GM23338 (cell line): ENCODE results near the gene NHS. TPM values are rescaled to one million over a fixed set of nuclear protein-coding genes. Genes with fewer than 3 reads are reported as not detected.

Experiments
- ATAC-seq: fragments of 200-7000 bp; cut with Tn5 transposase; 3 replicates; pipeline ENCODE4 v1.9.1; 2020
- DNase-seq: peaks from one replicate; pipeline ENCODE4 v3.0.0-alpha.2; 2015; ENCODE audit warnings: low spot score
- H2AFZ ChIP-seq: fragments of 200-600 bp; sonication (generic); 2 replicates; pipeline ENCODE4 v1.8.0; 2016; ENCODE audit warnings: antibody characterized with exemption, mild to moderate bottlenecking, moderate library complexity
- H3F3A ChIP-seq: fragments of 200-600 bp; sonication (generic); replicated peaks from 2 replicates; pipeline ENCODE4 v1.8.0; 2017; ENCODE audit warnings: antibody characterized with exemption, mixed run types, low read depth
- H3K27ac ChIP-seq: fragments of 200-600 bp; sonication (generic); 2 replicates; pipeline ENCODE4 v1.6.1; 2016; ENCODE audit warnings: low read depth
- H3K27me3 ChIP-seq: fragments of 200-600 bp; sonication (generic); 2 replicates; pipeline ENCODE4 v1.8.0; 2016; ENCODE audit warnings: mild to moderate bottlenecking, mixed run types, moderate library complexity; ENCODE audit not compliant: insufficient read depth
- H3K36me3 ChIP-seq: fragments of 200-600 bp; sonication (generic); 2 replicates; pipeline ENCODE4 v1.8.0; 2016; ENCODE audit warnings: mild to moderate bottlenecking; ENCODE audit not compliant: insufficient read depth
- H3K4me1 ChIP-seq: fragments of 200-600 bp; sonication (generic); 2 replicates; pipeline ENCODE4 v1.8.0; 2016; ENCODE audit warnings: mild to moderate bottlenecking, moderate library complexity; ENCODE audit not compliant: insufficient read depth
- H3K4me2 ChIP-seq: fragments of 200-600 bp; sonication (generic); 2 replicates; pipeline ENCODE4 v1.7.1; 2017; ENCODE audit warnings: mixed run types
- H3K4me3 ChIP-seq: fragments of 200-600 bp; sonication (generic); 2 replicates; pipeline ENCODE4 v1.6.1; 2016; ENCODE audit warnings: mixed run types
- H3K79me2 ChIP-seq: fragments of 200-600 bp; sonication (generic); replicated peaks from 2 replicates; pipeline ENCODE4 v1.8.0; 2017; ENCODE audit warnings: mild to moderate bottlenecking; ENCODE audit not compliant: insufficient read depth
- H3K9me2 ChIP-seq: fragments of 200-600 bp; sonication (generic); 2 replicates; pipeline ENCODE4 v1.8.0; 2017; ENCODE audit not compliant: insufficient read depth
- H4K20me1 ChIP-seq: fragments of 200-600 bp; sonication (generic); replicated peaks from 2 replicates; pipeline ENCODE4 v1.8.0; 2017; ENCODE audit warnings: mild to moderate bottlenecking; ENCODE audit not compliant: insufficient read depth
- H3K27ac Mint-ChIP-seq: 2 replicates; pipeline ENCODE4 v1.8.0; 2020; ENCODE audit warnings: inconsistent platforms, mild to moderate bottlenecking, moderate library complexity, mixed read lengths
- H3K27me3 Mint-ChIP-seq: 3 replicates; pipeline ENCODE4 v1.8.0; 2022; ENCODE audit warnings: low read depth, mild to moderate bottlenecking, moderate library complexity, mixed read lengths, inconsistent platforms; ENCODE audit not compliant: insufficient read depth, poor library complexity
- H3K36me3 Mint-ChIP-seq: 3 replicates; pipeline ENCODE4 v1.8.0; 2021; ENCODE audit warnings: low read depth, mild to moderate bottlenecking, inconsistent platforms, moderate library complexity, mixed read lengths
- H3K4me1 Mint-ChIP-seq: 3 replicates; pipeline ENCODE4 v1.8.0; 2020; ENCODE audit warnings: mild to moderate bottlenecking, inconsistent platforms, mixed read lengths
- H3K4me3 Mint-ChIP-seq: 3 replicates; pipeline ENCODE4 v1.8.0; 2021; ENCODE audit warnings: moderate library complexity, mild to moderate bottlenecking, inconsistent platforms, mixed read lengths
- H3K9me3 Mint-ChIP-seq: 3 replicates; pipeline ENCODE4 v1.8.0; 2020; ENCODE audit warnings: moderate library complexity, mild to moderate bottlenecking, inconsistent platforms, mixed read lengths
- CTCF ChIP-seq, 2 experiments: fragments of 200-600 bp in 1 of 2; sonication (generic) in 1 of 2; conservative IDR thresholded peaks; 2 replicates each; pipeline versions ENCODE4 v1.5.1 to v1.6.1; 2016 to 2017; ENCODE audit warnings: antibody characterized with exemption in 2 of 2, low read depth in 2 of 2, mild to moderate bottlenecking in 2 of 2, moderate library complexity in 1 of 2
- ETS1 ChIP-seq: IDR thresholded peaks from 2 replicates; pipeline ENCODE4 v1.6.1; 2016; ENCODE audit warnings: antibody characterized with exemption
- EZH2phosphoT487 ChIP-seq: fragments of 200-600 bp; sonication (generic); IDR thresholded peaks from one replicate; pipeline ENCODE4 v1.8.1; 2018; ENCODE audit warnings: antibody characterized with exemption; ENCODE audit not compliant: unreplicated experiment
- JUNB ChIP-seq: IDR thresholded peaks from one replicate; pipeline ENCODE4 v1.6.1; 2016; ENCODE audit warnings: antibody characterized with exemption; ENCODE audit not compliant: unreplicated experiment
- NANOG ChIP-seq: IDR thresholded peaks from 2 replicates; pipeline ENCODE4 v1.6.1; 2016; ENCODE audit warnings: antibody characterized with exemption, borderline replicate concordance
- STAT1 ChIP-seq: IDR thresholded peaks from one replicate; pipeline ENCODE4 v1.6.1; 2016; ENCODE audit warnings: antibody characterized with exemption; ENCODE audit not compliant: unreplicated experiment
- polyA plus RNA-seq: library from polyadenylated mRNA; unstranded; fragments of >200 nt; fragmentation: Nextera tagmentation; extraction: Ambion mirVana; gene quantifications from 2 replicates; pipeline ENCODE4 v1.2.1, GENCODE V29; 2016
- total RNA-seq: library from RNA; depleted of rRNA; stranded (reverse); fragments of >200 nt; shearing (Covaris generic); gene quantifications from 2 replicates; pipeline ENCODE4 v1.2.3, GENCODE V29; 2014
- TF ChIP-seq, protein P1 (sequence below): IDR thresholded peaks from one replicate; pipeline ENCODE4 v1.6.1; 2018; ENCODE audit warnings: antibody characterized with exemption; ENCODE audit not compliant: unreplicated experiment

The NHS gene
- total and polyA plus RNA-seq, 2 experiments from 2014 or later: 1.8 to 8.2 TPM

DNA sequence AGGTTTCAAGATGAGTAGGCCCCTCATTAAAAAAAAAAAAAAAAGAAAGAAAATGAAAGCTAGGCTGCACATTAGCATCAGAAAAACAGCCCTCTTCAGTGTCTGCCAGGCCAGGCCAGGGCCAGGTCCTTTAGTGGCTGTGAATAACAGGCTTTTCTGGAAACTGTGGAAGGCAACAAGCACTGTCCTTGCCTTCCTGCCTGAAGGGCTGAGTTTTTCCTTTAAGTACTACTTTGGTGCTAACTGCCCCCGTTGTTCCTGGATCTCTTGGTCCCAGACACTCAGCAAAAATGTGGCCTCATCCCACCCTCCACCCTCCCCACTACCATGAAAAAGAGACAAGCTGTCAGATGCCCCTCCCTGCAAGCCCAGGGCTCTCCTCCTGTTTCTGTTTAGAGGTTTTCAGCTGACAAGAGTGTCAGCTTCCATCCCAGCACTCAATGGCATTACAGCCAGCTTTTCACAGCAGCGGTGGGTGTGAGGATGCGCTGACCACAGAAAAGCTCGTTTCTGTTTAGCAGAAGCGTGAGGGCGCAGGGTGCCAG is 174.2 kb downstream of the NHS start (continued):
- TF ChIP-seq, protein P1, sequence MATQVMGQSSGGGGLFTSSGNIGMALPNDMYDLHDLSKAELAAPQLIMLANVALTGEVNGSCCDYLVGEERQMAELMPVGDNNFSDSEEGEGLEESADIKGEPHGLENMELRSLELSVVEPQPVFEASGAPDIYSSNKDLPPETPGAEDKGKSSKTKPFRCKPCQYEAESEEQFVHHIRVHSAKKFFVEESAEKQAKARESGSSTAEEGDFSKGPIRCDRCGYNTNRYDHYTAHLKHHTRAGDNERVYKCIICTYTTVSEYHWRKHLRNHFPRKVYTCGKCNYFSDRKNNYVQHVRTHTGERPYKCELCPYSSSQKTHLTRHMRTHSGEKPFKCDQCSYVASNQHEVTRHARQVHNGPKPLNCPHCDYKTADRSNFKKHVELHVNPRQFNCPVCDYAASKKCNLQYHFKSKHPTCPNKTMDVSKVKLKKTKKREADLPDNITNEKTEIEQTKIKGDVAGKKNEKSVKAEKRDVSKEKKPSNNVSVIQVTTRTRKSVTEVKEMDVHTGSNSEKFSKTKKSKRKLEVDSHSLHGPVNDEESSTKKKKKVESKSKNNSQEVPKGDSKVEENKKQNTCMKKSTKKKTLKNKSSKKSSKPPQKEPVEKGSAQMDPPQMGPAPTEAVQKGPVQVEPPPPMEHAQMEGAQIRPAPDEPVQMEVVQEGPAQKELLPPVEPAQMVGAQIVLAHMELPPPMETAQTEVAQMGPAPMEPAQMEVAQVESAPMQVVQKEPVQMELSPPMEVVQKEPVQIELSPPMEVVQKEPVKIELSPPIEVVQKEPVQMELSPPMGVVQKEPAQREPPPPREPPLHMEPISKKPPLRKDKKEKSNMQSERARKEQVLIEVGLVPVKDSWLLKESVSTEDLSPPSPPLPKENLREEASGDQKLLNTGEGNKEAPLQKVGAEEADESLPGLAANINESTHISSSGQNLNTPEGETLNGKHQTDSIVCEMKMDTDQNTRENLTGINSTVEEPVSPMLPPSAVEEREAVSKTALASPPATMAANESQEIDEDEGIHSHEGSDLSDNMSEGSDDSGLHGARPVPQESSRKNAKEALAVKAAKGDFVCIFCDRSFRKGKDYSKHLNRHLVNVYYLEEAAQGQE: no peak
- TF ChIP-seq EZH2phosphoT487: no peak
- no peak for TF ChIP-seq STAT1
- TF ChIP-seq ETS1: no peak

- Histone ChIP-seq H3K27ac (no peak overlapping the region), H3K4me2 (peak overlapping the region; percentile 68; the same call in 1 of the 2 replicates)
- peak; percentile 28; the same call in 2 of the 3 replicates for ATAC-seq
These were observed 175.0 kb downstream of the NHS start for GRCh38 chrX:17550011-17550410.

More at GRCh38 chrX:17550011-17550410, 175.0 kb downstream of the NHS start:
- H4K20me1 ChIP-seq: no peaks in the 10 kb centered on the region
- no peak overlapping the region for H3K4me3 ChIP-seq
- H3K27me3 ChIP-seq: no peaks in the 10 kb centered on the region
- Mint-ChIP-seq H3K36me3 (no peaks in the 10 kb centered on the region), H3K4me1 (peaks cover 59% of the 10 kb centered on the region), H3K4me3 (no peak overlapping the region), H3K9me3 (no peaks in the 10 kb centered on the region), H3K27me3 (peaks cover 4% of the 10 kb centered on the region), H3K27ac (no peak overlapping the region)
- no peak for TF ChIP-seq NANOG
- TF ChIP-seq JUNB: no peak
- 0 out of 4 replicates have a peak, but pooled peaks of 1 of the 2 experiments have one; percentile 8 for TF ChIP-seq CTCF (conservative IDR thresholded peaks at IDR 0.05; ENCODE audit: low read depth in 2 of 2)
- H3K36me3 ChIP-seq: no peaks in the 10 kb centered on the region
- DNase-seq: no peak
- H3K79me2 ChIP-seq: no peaks in the 10 kb centered on the region
- H2AFZ ChIP-seq: no peak overlapping the region
- no peaks in the 10 kb centered on the region for H3K9me2 ChIP-seq
- peaks cover 14% of the 10 kb centered on the region for H3K4me1 ChIP-seq
- H3F3A ChIP-seq: no peaks in the 10 kb centered on the region
